ENCODE data around the gene FLCN.

- TF ChIP-seq REST (IDR thresholded peaks at IDR 0.05; ENCODE audit: low read depth) = no peak
- no peak for TF ChIP-seq NFIC (IDR thresholded peaks at IDR 0.05)
- no peak for TF ChIP-seq RAD21 (IDR thresholded peaks at IDR 0.05; ENCODE audit: low read depth)
- no peak for TF ChIP-seq EP300 (IDR thresholded peaks at IDR 0.05; ENCODE audit: borderline replicate concordance)
- no peak for TF ChIP-seq EGR1 (IDR thresholded peaks at IDR 0.05)
- TF ChIP-seq YY1 (IDR thresholded peaks at IDR 0.05; ENCODE audit: low read depth) = no peak
- TF ChIP-seq MAX (IDR thresholded peaks at IDR 0.05) = no peak
- TF ChIP-seq CREB1 (IDR thresholded peaks at IDR 0.05; ENCODE audit: low read depth) = no peak
- TF ChIP-seq TAF1 (IDR thresholded peaks at IDR 0.05; ENCODE audit: low read depth) = no peak
- TF ChIP-seq FOXM1 (IDR thresholded peaks at IDR 0.05; ENCODE audit: borderline replicate concordance, low read depth) = no peak
- TF ChIP-seq USF1 (IDR thresholded peaks at IDR 0.05) = no peak
- no peak for TF ChIP-seq TEAD4 (IDR thresholded peaks at IDR 0.05)
- no peak for TF ChIP-seq CEBPB (IDR thresholded peaks at IDR 0.05)
- TF ChIP-seq ZBTB7A (IDR thresholded peaks at IDR 0.05; ENCODE audit: low read depth) = no peak
These were observed 2.9 kb upstream of the FLCN start for GRCh38 chr17:17239832-17240231.
